ENCODE data around the gene EVL.
A peak's percentile ranks its signal among the peaks of the same experiment; 100 is the strongest.

The EVL gene

DNA sequence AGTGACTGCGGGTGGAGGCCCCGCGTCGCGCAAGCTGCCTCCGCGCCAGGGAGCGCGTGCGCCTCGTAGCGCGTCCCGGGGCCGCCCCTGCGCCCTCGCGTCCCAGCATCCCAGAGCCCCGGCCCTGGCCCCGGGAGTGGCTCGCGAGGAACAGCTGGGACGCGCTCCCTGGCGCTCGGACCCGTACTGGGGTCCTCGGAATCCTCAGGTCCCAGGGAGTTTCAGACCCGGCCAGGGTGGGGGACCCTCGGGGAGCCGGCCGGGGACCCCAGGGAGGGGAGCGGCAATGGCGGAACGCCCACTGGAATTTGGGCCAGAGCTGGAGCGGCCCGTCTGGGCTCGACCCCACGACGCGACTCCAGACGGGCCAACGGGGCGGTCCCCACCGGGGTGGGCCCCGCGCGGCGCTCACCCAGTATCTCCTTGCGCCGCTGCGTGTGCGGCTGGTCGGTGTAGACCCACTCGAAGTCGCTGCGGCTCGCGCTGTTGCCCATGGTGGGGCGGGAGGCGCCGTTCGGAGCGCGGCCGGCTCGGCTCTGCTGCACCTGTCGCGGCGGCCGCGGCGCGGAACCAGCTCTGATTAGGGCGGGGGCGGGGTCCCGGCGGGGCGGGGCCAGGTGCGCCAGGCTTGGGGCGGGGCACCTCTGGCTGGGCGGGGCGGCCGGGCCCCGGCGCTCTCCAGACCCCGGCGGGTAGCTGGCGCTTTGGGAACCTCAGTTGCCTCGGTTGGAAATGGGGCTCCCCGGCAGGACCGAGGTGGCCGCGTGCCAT lies 94.1 kb downstream of the EVL start, which contains the start of gene DEGS2:
TSS of gene DEGS2 (minus strand) at position 552 of the 771 bp plus-strand sequence. CDS start at position 494, 58 bp downstream.
- Histone ChIP-seq H3K4me3 (ENCODE audit: low read length in 2 of 2) (peak within 1 kb of the TSS; percentile 11 to 40), H3K9ac (ENCODE audit: low read length in 2 of 2) (no peak within 1 kb of the TSS), H3K9me3 (ENCODE audit: control insufficient read depth in 2 of 2, low read length in 2 of 2) (peaks cover 0 to 10% of the 10 kb centered on the region in 2 donors), H3K4me1 (ENCODE audit: control insufficient read depth, insufficient read depth, low read length) (peaks cover 8% of the 10 kb centered on the region), H3K36me3 (ENCODE audit: control insufficient read depth in 2 of 2, insufficient read depth in 2 of 2, low read length in 2 of 2) (no peaks in the 10 kb centered on the region), H3K27ac (ENCODE audit: low read length) (no peak within 1 kb of the TSS), H3K27me3 (ENCODE audit: control insufficient read depth in 1 of 2, insufficient read depth in 2 of 2, low read length in 2 of 2) (peaks cover 23 to 41% of the 10 kb centered on the region in 2 donors)

GRCh38 chr14:100159865-100160533 lies 94.8 kb downstream of the EVL start:
- peaks cover 0 to 2% of the 10 kb centered on the region in 2 donors for H3K9me3 ChIP-seq (ENCODE audit: control insufficient read depth in 2 of 2, low read length in 2 of 2)
- no peaks in the 10 kb centered on the region for H3K36me3 ChIP-seq (ENCODE audit: control insufficient read depth in 2 of 2, insufficient read depth in 2 of 2, low read length in 2 of 2)
- peaks cover 8% of the 10 kb centered on the region for H3K4me1 ChIP-seq (ENCODE audit: control insufficient read depth, insufficient read depth, low read length)
- peak overlapping the region in 1 of 2 donors; percentile 40 for H3K4me3 ChIP-seq (ENCODE audit: low read length in 2 of 2)
- no peak overlapping the region for H3K9ac ChIP-seq (ENCODE audit: low read length in 2 of 2)
- no peak overlapping the region for H3K27ac ChIP-seq (ENCODE audit: low read length)
- peaks cover 23 to 41% of the 10 kb centered on the region in 2 donors for H3K27me3 ChIP-seq (ENCODE audit: control insufficient read depth in 1 of 2, insufficient read depth in 2 of 2, low read length in 2 of 2)

- Histone ChIP-seq H3K36me3 (ENCODE audit: control insufficient read depth in 2 of 2, insufficient read depth in 2 of 2, low read length in 2 of 2) (no peaks in the 10 kb centered on the region), H3K9ac (ENCODE audit: low read length in 2 of 2) (no peak overlapping the region), H3K9me3 (ENCODE audit: control insufficient read depth in 2 of 2, low read length in 2 of 2) (no peaks in the 10 kb centered on the region), H3K27me3 (ENCODE audit: control insufficient read depth in 1 of 2, insufficient read depth in 2 of 2, low read length in 2 of 2) (peaks cover 23 to 44% of the 10 kb centered on the region in 2 donors), H3K4me3 (ENCODE audit: low read length in 2 of 2) (no peak overlapping the region), H3K27ac (ENCODE audit: low read length) (no peak overlapping the region), H3K4me1 (ENCODE audit: control insufficient read depth, insufficient read depth, low read length) (peaks cover 8% of the 10 kb centered on the region)
Observed at GRCh38 chr14:100160534-100160916, 95.3 kb downstream of the EVL start.

GRCh38 chr14:100165376-100165775 lies 100.2 kb downstream of the EVL start:
- H3K9ac ChIP-seq (ENCODE audit: low read length in 2 of 2), result no peak overlapping the region
- peaks cover 5% of the 10 kb centered on the region for H3K4me1 ChIP-seq (ENCODE audit: control insufficient read depth, insufficient read depth, low read length)
- H3K27ac ChIP-seq (ENCODE audit: low read length), result no peak overlapping the region
- peaks cover 13 to 23% of the 10 kb centered on the region in 2 donors for H3K27me3 ChIP-seq (ENCODE audit: control insufficient read depth in 1 of 2, insufficient read depth in 2 of 2, low read length in 2 of 2)
- H3K4me3 ChIP-seq (ENCODE audit: low read length in 2 of 2), result peak overlapping the region in 1 of 2 donors; percentile 40
- no peaks in the 10 kb centered on the region for H3K9me3 ChIP-seq (ENCODE audit: control insufficient read depth in 2 of 2, low read length in 2 of 2)
- no peaks in the 10 kb centered on the region for H3K36me3 ChIP-seq (ENCODE audit: control insufficient read depth in 2 of 2, insufficient read depth in 2 of 2, low read length in 2 of 2)

- Histone ChIP-seq H3K27ac (ENCODE audit: low read length) (no peak overlapping the region), H3K36me3 (ENCODE audit: control insufficient read depth in 2 of 2, insufficient read depth in 2 of 2, low read length in 2 of 2) (no peaks in the 10 kb centered on the region), H3K4me3 (ENCODE audit: low read length in 2 of 2) (peak overlapping the region in 1 of 2 donors; percentile 40), H3K4me1 (ENCODE audit: control insufficient read depth, insufficient read depth, low read length) (peaks cover 5% of the 10 kb centered on the region), H3K9ac (ENCODE audit: low read length in 2 of 2) (no peak overlapping the region), H3K9me3 (ENCODE audit: control insufficient read depth in 2 of 2, low read length in 2 of 2) (no peaks in the 10 kb centered on the region), H3K27me3 (ENCODE audit: control insufficient read depth in 1 of 2, insufficient read depth in 2 of 2, low read length in 2 of 2) (peaks cover 7 to 18% of the 10 kb centered on the region in 2 donors)
Observed at GRCh38 chr14:100165831-100166440, 100.7 kb downstream of the EVL start.

- Histone ChIP-seq H3K4me3 (ENCODE audit: low read length in 2 of 2) (no peak overlapping the region), H3K9me3 (ENCODE audit: control insufficient read depth in 2 of 2, low read length in 2 of 2) (no peaks in the 10 kb centered on the region), H3K27me3 (ENCODE audit: control insufficient read depth in 1 of 2, insufficient read depth in 2 of 2, low read length in 2 of 2) (peaks cover 5 to 13% of the 10 kb centered on the region in 2 donors), H3K4me1 (ENCODE audit: control insufficient read depth, insufficient read depth, low read length) (peaks cover 5% of the 10 kb centered on the region), H3K27ac (ENCODE audit: low read length) (no peak overlapping the region), H3K36me3 (ENCODE audit: control insufficient read depth in 2 of 2, insufficient read depth in 2 of 2, low read length in 2 of 2) (no peaks in the 10 kb centered on the region), H3K9ac (ENCODE audit: low read length in 2 of 2) (no peak overlapping the region)
Observed at GRCh38 chr14:100168506-100168905, 103.3 kb downstream of the EVL start.

DNA sequence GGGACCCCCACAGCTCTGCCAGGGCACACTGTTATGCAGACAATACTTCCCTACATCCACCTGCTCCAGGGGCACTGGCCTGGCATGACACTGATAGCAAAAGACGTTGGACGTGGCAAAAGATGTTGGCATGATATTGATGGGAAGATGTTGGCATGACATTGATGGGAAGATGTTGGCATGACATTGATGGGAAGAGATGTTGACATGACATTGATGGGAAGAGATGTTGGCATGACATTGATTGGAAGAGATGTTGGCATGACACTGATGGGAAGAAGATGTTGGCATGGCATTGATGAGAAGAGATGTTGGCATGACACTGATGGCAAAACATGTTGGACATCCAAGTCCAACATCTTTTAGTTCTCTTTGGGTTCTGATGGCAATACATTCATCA lies 105.7 kb downstream of the EVL start:
- Histone ChIP-seq H3K9me3 (ENCODE audit: control insufficient read depth in 2 of 2, low read length in 2 of 2) (no peaks in the 10 kb centered on the region), H3K4me1 (ENCODE audit: control insufficient read depth, insufficient read depth, low read length) (peaks cover 5% of the 10 kb centered on the region), H3K4me3 (ENCODE audit: low read length in 2 of 2) (no peak overlapping the region), H3K9ac (ENCODE audit: low read length in 2 of 2) (no peak overlapping the region), H3K27ac (ENCODE audit: low read length) (no peak overlapping the region), H3K36me3 (ENCODE audit: control insufficient read depth in 2 of 2, insufficient read depth in 2 of 2, low read length in 2 of 2) (no peaks in the 10 kb centered on the region), H3K27me3 (ENCODE audit: control insufficient read depth in 1 of 2, insufficient read depth in 2 of 2, low read length in 2 of 2) (peaks cover 5 to 8% of the 10 kb centered on the region in 2 donors)

- Histone ChIP-seq H3K27me3 (ENCODE audit: control insufficient read depth in 1 of 2, insufficient read depth in 2 of 2, low read length in 2 of 2) (peaks cover 2% of the 10 kb centered on the region in 2 donors), H3K4me3 (ENCODE audit: low read length in 2 of 2) (no peak overlapping the region), H3K9ac (ENCODE audit: low read length in 2 of 2) (no peak overlapping the region), H3K27ac (ENCODE audit: low read length) (no peak overlapping the region), H3K4me1 (ENCODE audit: control insufficient read depth, insufficient read depth, low read length) (no peaks in the 10 kb centered on the region), H3K9me3 (ENCODE audit: control insufficient read depth in 2 of 2, low read length in 2 of 2) (no peaks in the 10 kb centered on the region), H3K36me3 (ENCODE audit: control insufficient read depth in 2 of 2, insufficient read depth in 2 of 2, low read length in 2 of 2) (no peaks in the 10 kb centered on the region)
Observed at GRCh38 chr14:100172811-100173210, 107.6 kb downstream of the EVL start.

- Histone ChIP-seq H3K27me3 (ENCODE audit: control insufficient read depth in 1 of 2, insufficient read depth in 2 of 2, low read length in 2 of 2) (peaks cover 2% of the 10 kb centered on the region in 2 donors), H3K27ac (ENCODE audit: low read length) (no peak overlapping the region), H3K36me3 (ENCODE audit: control insufficient read depth in 2 of 2, insufficient read depth in 2 of 2, low read length in 2 of 2) (no peaks in the 10 kb centered on the region), H3K4me1 (ENCODE audit: control insufficient read depth, insufficient read depth, low read length) (no peaks in the 10 kb centered on the region), H3K4me3 (ENCODE audit: low read length in 2 of 2) (no peak overlapping the region), H3K9ac (ENCODE audit: low read length in 2 of 2) (no peak overlapping the region), H3K9me3 (ENCODE audit: control insufficient read depth in 2 of 2, low read length in 2 of 2) (no peaks in the 10 kb centered on the region)
Observed at GRCh38 chr14:100173353-100173752, 108.1 kb downstream of the EVL start.

- Histone ChIP-seq H3K9me3 (ENCODE audit: control insufficient read depth in 2 of 2, low read length in 2 of 2) (no peaks in the 10 kb centered on the region), H3K9ac (ENCODE audit: low read length in 2 of 2) (no peak overlapping the region), H3K27me3 (ENCODE audit: control insufficient read depth in 1 of 2, insufficient read depth in 2 of 2, low read length in 2 of 2) (peaks cover 0 to 2% of the 10 kb centered on the region in 2 donors), H3K27ac (ENCODE audit: low read length) (no peak overlapping the region), H3K36me3 (ENCODE audit: control insufficient read depth in 2 of 2, insufficient read depth in 2 of 2, low read length in 2 of 2) (no peaks in the 10 kb centered on the region), H3K4me1 (ENCODE audit: control insufficient read depth, insufficient read depth, low read length) (no peaks in the 10 kb centered on the region), H3K4me3 (ENCODE audit: low read length in 2 of 2) (no peak overlapping the region)
Observed at GRCh38 chr14:100176811-100177327, 111.6 kb downstream of the EVL start.

Measured in stomach smooth muscle (tissue), 2 donors.